Mucosa of descending colon (tissue), 3 donors: Measurements from ENCODE around the gene DSTN. TPM values are rescaled to one million over a fixed set of nuclear protein-coding genes. Genes with fewer than 3 reads are reported as not detected.

Experiments
- ATAC-seq: fragments of 200-7000 bp; cut with Tn5 transposase; one replicate; pipeline ENCODE4 v1.9.1; 2020; ENCODE audit warnings: mild to moderate bottlenecking, moderate library complexity
- DNase-seq, 3 donors: peaks; one replicate each; pipeline ENCODE4 v3.0.0-alpha.2; 2020
- H3K36me3 ChIP-seq: fragments of 200-600 bp; one replicate; pipeline ENCODE4 v1.8.0; 2021; ENCODE audit warnings: low read depth, mild to moderate bottlenecking
- H3K4me1 ChIP-seq: fragments of 200-600 bp; one replicate; pipeline ENCODE4 v1.8.0; 2021; ENCODE audit warnings: low read depth, mild to moderate bottlenecking
- H3K4me3 ChIP-seq: fragments of 200-600 bp; one replicate; pipeline ENCODE4 v1.8.0; 2021; ENCODE audit warnings: mild to moderate bottlenecking
- H3K9me3 ChIP-seq: fragments of 200-600 bp; one replicate; pipeline ENCODE4 v1.8.0; 2021; ENCODE audit warnings: mild to moderate bottlenecking
- CTCF ChIP-seq: fragments of 200-600 bp; IDR thresholded peaks from one replicate; pipeline ENCODE4 v1.8.0; 2022; ENCODE audit warnings: antibody characterized with exemption, mild to moderate bottlenecking
- intact Hi-C, 2 donors: fragments of 100-400 bp; cut with DNase I in 1 of 2; cut with micrococcal nuclease in 1 of 2; formaldehyde crosslinking; loops; one replicate each; pipeline versions ENCODE4 v1.11.0 to v1.11.1; 2022; cut with DNase I, micrococcal nuclease
- total RNA-seq, 3 donors: library from RNA; stranded (reverse); fragmentation: NEBNext Ultra II Directional in 2 of 3; extraction: Animal tissue kit (Norgen Biotek cat#: 25700) in 2 of 3; gene quantifications; one replicate each; pipeline versions ENCODE4 v1.2.1 to v1.2.4, GENCODE V29; 2021 to 2023
- donor health status: DM: no; HTN: no; CAD: no; lungs with moderate emphysema.
- donor health status: DM: no; HTN: no; CAD: no.
- donor health status: DM: no; HTN: yes; CAD: no.

DSTN gene
- total RNA-seq, 3 donors from 2014 or later = 261 to 946 (median 284) TPM

- no peak for TF ChIP-seq CTCF
- H3K4me1 ChIP-seq = peaks cover 48% of the 10 kb centered on the region
- H3K36me3 ChIP-seq = peaks cover 6% of the 10 kb centered on the region
- intact Hi-C loops = no loop called here
- no peak overlapping the region for H3K4me3 ChIP-seq
- no peaks in the 10 kb centered on the region for H3K9me3 ChIP-seq
- DNase-seq (no peak), ATAC-seq (no peak)
Measured at GRCh38 chr20:17608701-17609497, 39.0 kb downstream of the DSTN start.

GRCh38 chr20:17609811-17610377, 40.0 kb downstream of the DSTN start:
- intact Hi-C loops = loop anchor here (10.0 kb wide), 2 partner anchors 75 to 105 kb away; partner anchors contain the start of gene BFSP1 (in 2 of the 2)
- no peak for ATAC-seq
- H3K4me1 ChIP-seq = peaks cover 44% of the 10 kb centered on the region
- peaks cover 6% of the 10 kb centered on the region for H3K36me3 ChIP-seq
- no peak for DNase-seq
- H3K4me3 ChIP-seq = no peak overlapping the region
- no peaks in the 10 kb centered on the region for H3K9me3 ChIP-seq
- no peak for TF ChIP-seq CTCF

GRCh38 chr20:17610566-17611289, 40.9 kb downstream of the DSTN start:
- intact Hi-C loops = loop anchor here (10.0 kb wide), 2 partner anchors 76 to 106 kb away; partner anchors contain the start of gene BFSP1 (in 2 of the 2)
- peak; percentile 71 to 87 (median 80) for DNase-seq
- peak; percentile 67 for ATAC-seq
- peaks cover 46% of the 10 kb centered on the region for H3K4me1 ChIP-seq
- no peaks in the 10 kb centered on the region for H3K9me3 ChIP-seq
- TF ChIP-seq CTCF = no peak
- no peak overlapping the region for H3K4me3 ChIP-seq
- peaks cover 6% of the 10 kb centered on the region for H3K36me3 ChIP-seq

DNA sequence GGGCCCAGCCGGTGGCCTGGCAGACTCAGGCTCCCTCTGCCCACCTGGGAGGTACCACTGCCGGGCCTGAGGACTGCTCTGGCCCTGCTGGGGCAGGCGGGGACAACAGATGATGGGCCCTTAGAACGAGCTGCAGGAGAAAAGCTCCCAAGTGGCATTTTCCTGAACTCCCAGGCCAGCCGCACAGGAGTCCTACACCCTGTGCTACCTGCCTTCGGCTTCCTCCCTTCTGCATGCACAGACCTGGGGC, 41.3 kb downstream of the DSTN start:
- no peak for TF ChIP-seq CTCF
- Histone ChIP-seq H3K4me3 (no peak overlapping the region), H3K9me3 (no peaks in the 10 kb centered on the region), H3K4me1 (peaks cover 45% of the 10 kb centered on the region), H3K36me3 (peaks cover 6% of the 10 kb centered on the region)
- ATAC-seq (peak; percentile 64), DNase-seq (no peak)
- intact Hi-C loops = loop anchor here (10.0 kb wide), 2 partner anchors 76 to 106 kb away; partner anchors contain the start of gene BFSP1 (in 2 of the 2)

GRCh38 chr20:17611540-17612286, 41.8 kb downstream of the DSTN start:
- peaks cover 40% of the 10 kb centered on the region for H3K4me1 ChIP-seq
- peak; percentile 39 for ATAC-seq
- H3K36me3 ChIP-seq = peaks cover 6% of the 10 kb centered on the region

More at GRCh38 chr20:17611540-17612286, 41.8 kb downstream of the DSTN start:
- no peak for TF ChIP-seq CTCF
- intact Hi-C loops = loop anchor here (10.0 kb wide), 2 partner anchors 77 to 107 kb away; partner anchors contain the start of gene BFSP1 (in 2 of the 2)
- Histone ChIP-seq H3K9me3 (no peaks in the 10 kb centered on the region), H3K4me3 (no peak overlapping the region)
- DNase-seq = peak; percentile 62 to 71 (median 70)
